Measurements from ENCODE around the gene PPP4C. TPM values are rescaled to one million over a fixed set of nuclear protein-coding genes. Genes with fewer than 3 reads are reported as not detected.
A peak's percentile ranks its signal among the peaks of the same experiment; 100 is the strongest.
"Not testable (repeated sequence)": the region's sequence is repeated elsewhere in the genome, so short reads cannot be mapped to it uniquely, and the experiment has no call there.

Gene PPP4C
- total RNA-seq, 4 donors from 2014 or later: 43.7 to 79.4 (median 56.6) TPM

DNA sequence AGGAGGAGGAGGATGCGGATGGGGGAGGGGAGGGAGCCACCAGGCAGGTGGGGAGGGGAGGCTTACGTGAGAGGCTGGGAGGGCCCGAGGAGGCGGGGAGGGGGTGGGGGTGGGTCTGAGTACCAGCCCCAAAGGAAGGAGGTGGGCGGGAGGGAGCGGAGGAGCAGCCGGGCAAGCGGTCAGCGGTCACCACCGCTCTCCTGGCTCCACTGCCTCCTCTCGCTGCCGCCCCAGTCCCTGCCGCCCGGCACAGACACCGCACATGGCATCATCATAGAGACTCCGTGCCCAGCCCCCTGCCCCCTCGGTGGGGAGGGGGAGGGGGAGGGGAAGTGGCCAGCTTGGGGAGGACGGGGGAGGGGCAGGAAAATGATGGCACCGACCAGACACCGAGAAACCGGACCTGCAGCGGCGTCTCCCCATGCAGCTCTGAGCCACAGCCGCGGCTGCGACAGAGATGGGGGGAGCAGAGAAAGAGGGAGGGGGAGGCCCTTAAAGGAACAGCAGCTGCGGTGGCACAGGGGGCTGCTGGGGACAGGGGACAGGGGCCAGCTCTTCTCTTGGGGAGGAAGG is 44.9 kb upstream of the PPP4C start, which contains the start of gene TLCD3B:
Gene TLCD3B (minus strand): TSS at position 431 of the 573 bp plus-strand sequence. CDS start 744 bp downstream, outside the sequence.
- Histone ChIP-seq H3K9me3 (no peaks in the 10 kb centered on the region), H3K27me3 (peaks cover 0 to 29% of the 10 kb centered on the region in 2 donors), H3K27ac (no peak within 1 kb of the TSS), H3K4me3 (peak within 1 kb of the TSS in 2 of 4 donors; percentile 8 to 21), H3K4me1 (peaks cover 0 to 8% (median 3%) of the 10 kb centered on the region in 4 donors), H3K36me3 (no peaks in the 10 kb centered on the region)
- TF ChIP-seq POLR2A (IDR thresholded peaks at IDR 0.05): no peak
- TF ChIP-seq, protein P1, sequence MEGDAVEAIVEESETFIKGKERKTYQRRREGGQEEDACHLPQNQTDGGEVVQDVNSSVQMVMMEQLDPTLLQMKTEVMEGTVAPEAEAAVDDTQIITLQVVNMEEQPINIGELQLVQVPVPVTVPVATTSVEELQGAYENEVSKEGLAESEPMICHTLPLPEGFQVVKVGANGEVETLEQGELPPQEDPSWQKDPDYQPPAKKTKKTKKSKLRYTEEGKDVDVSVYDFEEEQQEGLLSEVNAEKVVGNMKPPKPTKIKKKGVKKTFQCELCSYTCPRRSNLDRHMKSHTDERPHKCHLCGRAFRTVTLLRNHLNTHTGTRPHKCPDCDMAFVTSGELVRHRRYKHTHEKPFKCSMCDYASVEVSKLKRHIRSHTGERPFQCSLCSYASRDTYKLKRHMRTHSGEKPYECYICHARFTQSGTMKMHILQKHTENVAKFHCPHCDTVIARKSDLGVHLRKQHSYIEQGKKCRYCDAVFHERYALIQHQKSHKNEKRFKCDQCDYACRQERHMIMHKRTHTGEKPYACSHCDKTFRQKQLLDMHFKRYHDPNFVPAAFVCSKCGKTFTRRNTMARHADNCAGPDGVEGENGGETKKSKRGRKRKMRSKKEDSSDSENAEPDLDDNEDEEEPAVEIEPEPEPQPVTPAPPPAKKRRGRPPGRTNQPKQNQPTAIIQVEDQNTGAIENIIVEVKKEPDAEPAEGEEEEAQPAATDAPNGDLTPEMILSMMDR (IDR thresholded peaks at IDR 0.05): no peak
- DNase-seq: no peak

DNA sequence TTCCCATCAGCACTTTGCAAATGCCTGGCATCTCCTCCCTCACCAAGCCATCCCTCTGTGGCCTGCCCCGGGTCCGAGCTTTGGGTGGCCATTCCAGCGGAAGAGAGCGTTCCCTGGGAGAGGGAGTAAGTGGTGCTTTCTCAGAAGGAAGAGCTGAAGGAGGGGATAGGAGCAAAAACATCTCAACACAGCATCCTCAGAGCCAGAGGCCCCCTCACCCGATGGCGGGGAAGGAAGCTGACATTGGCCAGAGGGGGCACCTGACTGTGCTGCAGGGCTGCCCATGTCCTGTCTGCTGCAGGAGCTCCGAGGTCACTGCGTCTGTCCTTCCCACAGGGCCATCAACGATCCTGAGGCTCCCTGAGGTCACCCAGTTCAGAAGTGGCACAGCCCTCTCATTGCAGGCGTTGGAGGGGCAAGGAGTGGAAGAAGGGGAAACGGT is 44.3 kb upstream of the PPP4C start:
- TF ChIP-seq, protein P1 (IDR thresholded peaks at IDR 0.05): no peak
- no peak for TF ChIP-seq POLR2A (IDR thresholded peaks at IDR 0.05)
- Histone ChIP-seq H3K4me3 (no peak overlapping the region), H3K27me3 (peaks cover 0 to 29% of the 10 kb centered on the region in 2 donors), H3K4me1 (peaks cover 0 to 8% (median 3%) of the 10 kb centered on the region in 4 donors), H3K9me3 (no peaks in the 10 kb centered on the region), H3K27ac (no peak overlapping the region), H3K36me3 (no peaks in the 10 kb centered on the region)
- no peak for DNase-seq

GRCh38 chr16:30032083-30032819 is 43.5 kb upstream of the PPP4C start:
- no peak overlapping the region for H3K27ac ChIP-seq
- DNase-seq: peak in 2 of 3 donors; percentile 33 to 79
- no peaks in the 10 kb centered on the region for H3K9me3 ChIP-seq
- no peak overlapping the region for H3K4me3 ChIP-seq
- H3K36me3 ChIP-seq: no peaks in the 10 kb centered on the region
- TF ChIP-seq POLR2A (IDR thresholded peaks at IDR 0.05): no peak
- TF ChIP-seq, protein P1 (IDR thresholded peaks at IDR 0.05): peak; percentile 40 to 72 (median 66)
- peaks cover 0 to 29% of the 10 kb centered on the region in 2 donors for H3K27me3 ChIP-seq
- peaks cover 0 to 8% (median 3%) of the 10 kb centered on the region in 4 donors for H3K4me1 ChIP-seq

- H3K9me3 ChIP-seq: no peaks in the 10 kb centered on the region
- H3K4me1 ChIP-seq: peaks cover 0 to 8% (median 3%) of the 10 kb centered on the region in 4 donors
- peaks cover 0 to 24% of the 10 kb centered on the region in 2 donors for H3K27me3 ChIP-seq
- DNase-seq: no peak
- no peak overlapping the region for H3K27ac ChIP-seq
- no peak for TF ChIP-seq POLR2A (IDR thresholded peaks at IDR 0.05)
- TF ChIP-seq, protein P1 (IDR thresholded peaks at IDR 0.05): no peak
- no peak overlapping the region for H3K4me3 ChIP-seq
- H3K36me3 ChIP-seq: no peaks in the 10 kb centered on the region
Measured at GRCh38 chr16:30033270-30033669, 42.5 kb upstream of the PPP4C start.

GRCh38 chr16:30040221-30040620 is 35.6 kb upstream of the PPP4C start:
- Histone ChIP-seq H3K4me3 (no peak overlapping the region), H3K4me1 (no peaks in the 10 kb centered on the region), H3K27me3 (no peaks in the 10 kb centered on the region), H3K36me3 (no peaks in the 10 kb centered on the region), H3K9me3 (no peaks in the 10 kb centered on the region), H3K27ac (no peak overlapping the region)
- TF ChIP-seq, protein P1 (IDR thresholded peaks at IDR 0.05): no peak
- TF ChIP-seq POLR2A (IDR thresholded peaks at IDR 0.05): no peak
- no peak for DNase-seq

- not testable (repeated sequence) for DNase-seq, H3K27me3 ChIP-seq, H3K9me3 ChIP-seq, H3K27ac ChIP-seq, H3K4me3 ChIP-seq, H3K36me3 ChIP-seq, H3K4me1 ChIP-seq
Measured at GRCh38 chr16:30040690-30041089, 35.1 kb upstream of the PPP4C start.

Data from Peyer's patch (tissue), 4 donors.